NCI-H2081 treated with DMSO at 0.1 percent for 48 hours (cell line): Measurements from ENCODE around the gene RAP1A.
"Not testable (repeated sequence)": the region's sequence is repeated elsewhere in the genome, so short reads cannot be mapped to it uniquely, and the experiment has no call there.

Experiments
- DNase-seq: peaks from one replicate; lab custom pipeline; 2025; lab: John Stamatoyannopoulos, UW

The RAP1A gene

DNA sequence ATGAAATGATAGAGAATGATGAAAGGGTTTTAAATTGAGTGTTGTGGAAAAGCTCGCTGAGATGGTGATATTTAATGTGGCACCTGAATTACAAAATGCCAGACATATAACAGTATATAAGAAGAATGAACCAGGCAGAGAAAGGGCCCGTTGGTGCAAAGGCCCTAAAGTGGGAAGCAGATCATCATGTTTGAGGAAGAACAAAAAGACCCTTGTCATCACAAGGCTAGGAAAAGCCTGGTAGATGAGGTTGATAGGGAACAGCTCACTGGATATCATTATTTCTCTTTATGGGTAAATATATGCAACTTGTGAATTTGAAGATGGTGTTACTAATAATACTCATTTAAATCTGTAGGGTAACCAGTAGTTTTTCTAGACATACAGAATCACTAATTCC is 11.0 kb downstream of the RAP1A start:
- no peak for DNase-seq

DNA sequence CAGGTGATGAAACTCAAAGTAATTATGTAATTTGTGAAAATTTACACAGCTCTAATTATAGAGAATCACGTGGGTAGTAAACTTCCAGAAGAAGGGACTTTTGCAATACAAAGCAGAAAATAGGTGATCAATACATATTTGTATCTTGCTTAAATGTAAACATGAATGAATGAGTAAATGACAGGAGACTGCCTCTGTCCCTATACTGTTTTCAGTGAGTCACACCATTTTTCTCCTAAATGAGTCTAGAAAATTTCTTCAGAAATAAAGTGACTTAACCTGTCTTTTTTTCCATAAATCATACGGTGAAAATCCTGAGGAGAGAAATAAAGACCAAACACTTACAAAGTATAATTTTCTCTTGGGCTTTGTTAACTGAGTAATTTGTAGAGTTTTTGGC is 11.9 kb downstream of the RAP1A start:
- no peak for DNase-seq

DNA sequence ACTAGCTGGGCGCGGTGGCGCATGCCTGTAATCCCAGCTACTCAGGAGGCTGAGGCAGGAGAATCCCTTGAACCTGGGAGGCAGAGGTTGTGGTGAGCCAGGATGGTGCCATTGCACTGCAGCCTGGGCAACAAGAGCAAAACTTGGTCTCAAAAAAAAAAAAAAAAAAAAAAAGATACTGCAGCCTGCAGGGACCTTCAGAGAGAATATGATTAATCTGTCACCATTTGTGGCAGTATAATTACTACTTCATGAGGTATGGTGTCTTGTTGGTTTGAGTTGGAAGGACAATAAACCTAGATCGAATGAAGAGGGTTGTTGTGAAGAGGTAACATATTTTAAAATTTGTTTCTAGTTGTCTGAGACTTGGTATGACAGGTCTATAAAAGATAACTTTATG is 13.2 kb downstream of the RAP1A start:
- not testable (repeated sequence) for DNase-seq

DNA sequence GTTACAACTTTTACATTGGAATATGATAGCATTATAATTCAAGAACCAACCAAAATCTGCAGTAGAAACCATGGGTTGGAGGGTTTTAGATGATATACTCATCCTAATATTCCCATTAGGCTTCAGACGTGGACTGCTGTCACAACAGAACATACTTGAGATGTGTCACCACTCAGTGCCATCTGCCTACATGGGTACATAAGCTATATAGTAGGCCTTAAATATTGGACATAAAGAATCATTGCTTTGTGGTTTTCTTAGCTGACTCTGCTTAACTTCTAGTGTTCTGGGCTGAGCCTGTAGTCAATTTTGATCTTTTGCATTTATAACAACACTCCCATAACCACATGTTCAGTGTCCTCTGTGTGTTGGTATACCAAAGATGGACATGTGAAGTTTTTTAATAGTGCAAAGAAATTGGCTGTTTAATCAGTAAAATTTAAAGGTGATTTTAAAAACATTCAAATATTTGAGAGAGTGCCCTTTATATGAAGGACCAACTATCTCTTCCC is 14.2 kb downstream of the RAP1A start:
- no peak for DNase-seq

DNA sequence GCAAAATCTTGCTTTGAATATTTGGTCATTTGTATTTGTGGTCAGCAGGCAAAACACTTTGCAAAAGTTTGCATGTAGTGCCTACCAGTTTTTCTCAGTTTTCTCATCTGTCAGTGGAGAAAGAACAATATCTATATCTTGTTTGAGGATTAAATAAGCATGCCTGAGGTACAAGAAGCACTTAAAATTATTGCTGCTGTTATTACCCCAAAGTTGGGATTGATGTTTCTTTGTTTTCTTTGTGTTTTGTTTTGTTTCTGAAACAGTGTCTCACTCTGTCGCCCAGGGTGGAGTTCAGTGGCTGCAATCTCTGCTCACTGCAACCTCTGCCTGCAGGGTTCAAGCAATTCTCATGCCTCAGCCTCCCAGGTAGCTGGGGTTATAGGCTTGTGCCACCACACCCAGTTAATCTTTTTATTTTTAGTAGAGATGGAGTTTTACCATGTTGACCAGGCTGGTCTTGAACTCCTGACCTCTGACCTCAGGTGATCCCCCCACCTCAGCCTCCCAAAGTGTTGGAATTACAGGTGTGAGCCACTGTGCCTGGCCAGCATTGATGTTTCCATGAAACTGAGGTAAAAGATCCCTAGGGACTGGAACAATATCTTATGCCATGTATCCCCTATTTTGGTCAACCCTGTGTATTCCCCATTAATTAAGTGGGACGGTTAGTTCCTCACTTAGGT is 15.9 kb downstream of the RAP1A start:
- no peak for DNase-seq

DNA sequence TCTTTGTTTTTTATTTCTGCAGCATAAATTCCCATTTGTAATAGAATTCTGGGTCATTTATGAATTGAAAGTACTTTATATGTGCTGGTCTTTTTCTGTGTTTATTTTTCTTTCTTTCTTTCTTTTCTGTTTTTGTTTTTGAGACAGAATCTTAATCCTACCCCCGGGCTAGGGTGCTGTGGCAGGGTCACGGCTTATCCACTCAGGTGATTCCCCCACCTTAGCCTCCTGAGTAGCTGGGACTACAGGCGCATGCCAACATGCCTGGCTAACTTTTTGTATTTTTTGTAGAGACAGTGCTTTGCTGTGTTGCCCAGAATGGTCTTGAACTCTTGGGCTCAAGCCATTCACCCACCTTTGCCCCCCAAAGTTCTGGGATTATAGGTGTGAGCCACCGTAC is 18.7 kb downstream of the RAP1A start:
- DNase-seq, result no peak

DNA sequence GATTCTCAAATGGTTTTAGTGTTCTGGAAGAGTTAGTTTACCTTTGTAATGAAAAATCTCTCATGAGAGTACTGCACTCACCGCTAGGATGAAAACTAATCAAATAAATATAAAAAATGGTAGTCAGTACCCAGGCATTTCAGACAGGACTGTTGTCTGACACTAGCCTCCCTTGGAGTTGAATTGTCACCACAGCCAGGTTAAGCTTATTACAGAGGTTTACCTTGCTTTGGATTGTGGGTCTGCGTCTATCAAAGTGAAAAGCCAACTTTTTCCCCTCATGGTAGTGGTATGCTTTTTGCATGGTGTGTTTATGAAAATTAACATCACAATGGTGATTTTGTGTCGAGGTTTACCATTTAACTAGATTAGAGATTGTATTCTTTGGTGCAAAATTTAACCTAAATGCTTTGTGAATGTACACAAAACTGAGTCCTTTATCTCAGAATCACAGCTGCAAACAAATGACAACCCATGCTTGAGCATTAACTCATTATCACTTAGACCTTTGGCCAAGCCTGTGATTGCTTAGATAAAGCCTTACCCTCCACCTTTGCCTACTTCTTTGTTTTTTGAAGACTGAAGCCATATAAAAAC is 20.1 kb downstream of the RAP1A start:
- no peak for DNase-seq

DNA sequence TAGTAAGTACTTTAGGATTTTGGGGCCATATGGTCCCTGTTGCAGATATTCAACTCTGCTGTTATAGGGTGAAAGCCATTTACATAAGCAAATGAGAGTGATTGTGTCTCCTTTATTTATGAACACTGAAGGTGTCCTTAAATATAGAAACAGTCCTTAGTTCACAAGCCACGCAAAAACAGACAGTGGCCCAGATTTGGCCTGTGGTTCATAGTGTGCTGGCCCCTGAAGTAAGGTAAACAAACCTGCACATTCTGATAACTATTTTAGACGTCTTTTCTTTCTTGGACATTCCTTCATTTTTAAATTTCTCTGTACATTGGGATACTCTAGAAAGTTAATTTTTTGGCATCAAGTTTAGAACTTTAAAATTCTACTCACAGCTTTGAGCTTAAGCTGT is 23.5 kb downstream of the RAP1A start:
- DNase-seq, result no peak

DNA sequence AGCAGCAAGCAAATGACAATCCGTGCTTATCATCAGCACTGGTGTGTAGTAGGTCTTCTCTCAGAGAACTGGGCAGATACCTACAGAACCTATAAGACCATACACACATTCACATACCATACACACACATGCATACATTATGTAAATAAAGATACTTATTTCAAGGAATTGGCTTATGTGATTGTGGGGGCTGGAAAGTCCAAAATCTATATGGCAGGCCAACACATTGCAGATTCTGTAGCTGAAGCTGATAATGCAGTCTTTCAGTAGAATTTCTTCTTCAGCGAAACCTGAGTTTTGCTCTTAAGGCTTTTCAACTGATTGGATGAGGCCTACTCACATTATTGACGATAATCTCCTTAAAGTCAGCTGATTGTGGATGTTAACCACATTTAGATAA is 24.1 kb downstream of the RAP1A start:
- no peak for DNase-seq

DNA sequence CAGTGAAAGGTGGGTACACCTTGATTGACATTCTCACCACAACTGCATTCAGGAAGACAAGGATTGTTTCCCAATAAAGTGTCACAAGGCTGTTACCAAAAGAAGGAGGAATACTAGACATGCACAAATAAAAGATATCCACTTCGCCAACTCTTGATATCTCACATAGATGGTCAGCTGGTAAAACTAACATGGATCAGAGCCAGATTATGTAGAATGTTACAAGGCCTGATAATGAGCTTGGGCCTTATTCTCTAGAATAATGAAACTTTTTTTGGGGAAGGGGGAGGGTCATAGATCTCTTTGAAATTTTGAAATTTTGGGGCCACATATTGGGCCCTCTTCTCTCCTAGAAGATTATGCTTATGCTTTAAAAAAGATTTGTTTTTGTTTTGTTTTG is 24.9 kb downstream of the RAP1A start:
- DNase-seq, result no peak

DNA sequence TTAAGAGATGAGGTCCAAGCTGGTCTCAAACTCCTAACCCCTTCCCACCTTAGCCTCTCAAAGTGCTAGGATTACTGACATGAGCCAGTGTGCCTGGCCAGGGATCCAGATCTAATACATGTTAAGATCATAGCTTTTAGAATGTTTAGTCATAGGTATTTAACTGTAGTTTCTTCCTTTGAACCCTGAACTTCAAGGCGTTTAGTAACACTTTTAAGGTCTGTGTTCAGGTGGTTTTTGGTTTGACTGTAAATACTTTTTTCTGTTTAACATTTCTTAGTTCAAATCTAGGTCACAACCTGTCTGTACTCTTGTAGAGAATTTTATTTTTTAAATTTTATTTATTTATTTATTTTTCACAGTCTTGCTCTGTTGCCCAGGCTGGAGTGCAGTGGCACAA is 28.1 kb downstream of the RAP1A start:
- DNase-seq, result no peak

DNA sequence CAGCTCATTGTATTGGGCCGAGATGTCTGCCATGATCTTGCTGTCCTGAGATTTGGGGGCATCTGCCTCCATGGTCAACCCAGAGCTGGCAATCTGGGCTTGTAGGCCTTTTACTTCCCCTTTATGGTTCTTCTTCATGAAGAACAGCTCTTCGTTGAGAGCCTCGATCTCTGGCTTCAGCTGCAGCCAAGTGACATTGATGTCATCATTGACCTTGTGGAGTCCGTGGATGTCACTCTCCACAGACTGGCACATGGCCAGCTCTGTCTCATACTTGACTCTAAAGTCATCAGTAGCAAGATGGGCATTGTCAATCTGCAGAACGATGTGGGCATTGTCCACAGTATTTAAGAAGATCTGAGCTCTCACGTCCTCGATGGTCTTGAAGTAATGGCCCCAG is 29.2 kb downstream of the RAP1A start:
- DNase-seq, result no peak

DNA sequence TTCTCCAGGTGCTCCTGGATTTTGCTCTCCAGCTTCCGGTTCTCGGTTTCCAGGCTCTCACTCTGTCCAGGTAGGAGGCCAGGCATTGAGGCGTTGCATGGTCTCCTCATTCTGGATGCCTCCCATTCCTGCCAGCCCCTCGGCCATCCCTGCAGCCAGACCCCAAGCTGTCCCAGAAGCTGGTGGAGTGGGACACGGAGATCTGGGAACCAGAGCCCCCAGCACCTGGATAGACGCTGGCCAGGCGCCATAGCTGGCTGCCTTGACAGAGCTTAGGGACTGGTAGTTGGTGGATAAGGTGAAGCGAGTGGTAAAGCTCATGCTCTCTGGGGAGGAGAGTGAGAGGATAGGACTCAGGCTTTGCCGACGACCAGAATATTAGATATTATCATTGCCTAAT is 29.6 kb downstream of the RAP1A start:
- DNase-seq, result no peak

DNA sequence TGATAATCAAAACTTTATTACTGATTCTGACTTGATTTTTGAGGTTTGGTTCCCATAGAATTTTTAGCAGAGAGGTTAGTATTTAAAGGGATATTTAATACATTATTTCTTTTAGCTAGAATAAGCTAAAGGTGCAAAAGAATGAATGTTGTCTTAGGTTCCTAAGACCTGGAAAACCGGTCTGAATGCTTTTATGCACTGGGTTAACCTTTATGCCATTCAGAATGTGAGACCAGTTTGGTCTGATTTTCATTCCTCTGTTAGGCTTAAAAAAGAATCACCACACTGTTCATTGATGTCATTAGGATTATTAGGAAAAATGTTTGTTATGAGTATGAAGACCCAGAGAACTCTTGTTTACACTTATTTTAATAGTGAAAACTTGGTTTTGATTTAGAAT is 30.1 kb downstream of the RAP1A start:
- DNase-seq, result no peak

DNA sequence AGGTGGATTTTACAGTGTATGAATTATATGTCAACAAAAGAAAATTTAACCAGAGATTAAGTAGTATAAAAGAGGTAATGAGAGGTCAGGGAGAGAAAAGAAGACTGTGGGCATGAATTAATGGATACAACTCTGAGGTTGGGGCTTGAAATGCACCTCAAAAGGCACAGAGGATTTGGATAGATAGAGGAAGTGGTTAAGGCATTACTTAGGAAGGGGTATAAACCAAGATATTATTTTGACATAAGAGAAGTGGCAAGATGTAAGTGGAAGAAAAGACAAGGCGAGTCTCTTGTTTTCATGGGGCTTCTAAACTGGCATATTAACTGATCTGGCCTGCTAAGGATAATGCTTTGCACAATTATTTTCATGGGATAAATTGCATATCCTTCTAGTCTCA is 34.1 kb downstream of the RAP1A start:
- DNase-seq, result no peak

DNA sequence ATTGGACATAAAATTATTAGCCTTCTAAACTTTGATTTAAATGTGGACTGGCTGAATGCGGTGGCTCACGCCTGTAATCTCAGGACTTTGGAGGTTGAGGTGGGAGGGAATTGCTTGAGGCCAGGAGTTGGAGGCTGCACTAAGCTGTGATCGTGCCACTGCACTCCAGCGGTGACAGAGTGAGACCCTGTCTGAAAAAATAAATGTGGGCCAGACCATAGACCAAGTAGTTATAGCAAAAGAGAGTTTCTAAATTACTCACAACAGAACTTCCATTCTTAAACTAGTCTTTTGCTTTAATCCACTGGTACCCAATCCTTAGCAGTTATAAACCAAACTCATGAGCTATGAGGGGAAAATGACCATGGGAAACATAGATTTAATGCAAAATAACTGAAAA is 35.2 kb downstream of the RAP1A start:
- no peak for DNase-seq

DNA sequence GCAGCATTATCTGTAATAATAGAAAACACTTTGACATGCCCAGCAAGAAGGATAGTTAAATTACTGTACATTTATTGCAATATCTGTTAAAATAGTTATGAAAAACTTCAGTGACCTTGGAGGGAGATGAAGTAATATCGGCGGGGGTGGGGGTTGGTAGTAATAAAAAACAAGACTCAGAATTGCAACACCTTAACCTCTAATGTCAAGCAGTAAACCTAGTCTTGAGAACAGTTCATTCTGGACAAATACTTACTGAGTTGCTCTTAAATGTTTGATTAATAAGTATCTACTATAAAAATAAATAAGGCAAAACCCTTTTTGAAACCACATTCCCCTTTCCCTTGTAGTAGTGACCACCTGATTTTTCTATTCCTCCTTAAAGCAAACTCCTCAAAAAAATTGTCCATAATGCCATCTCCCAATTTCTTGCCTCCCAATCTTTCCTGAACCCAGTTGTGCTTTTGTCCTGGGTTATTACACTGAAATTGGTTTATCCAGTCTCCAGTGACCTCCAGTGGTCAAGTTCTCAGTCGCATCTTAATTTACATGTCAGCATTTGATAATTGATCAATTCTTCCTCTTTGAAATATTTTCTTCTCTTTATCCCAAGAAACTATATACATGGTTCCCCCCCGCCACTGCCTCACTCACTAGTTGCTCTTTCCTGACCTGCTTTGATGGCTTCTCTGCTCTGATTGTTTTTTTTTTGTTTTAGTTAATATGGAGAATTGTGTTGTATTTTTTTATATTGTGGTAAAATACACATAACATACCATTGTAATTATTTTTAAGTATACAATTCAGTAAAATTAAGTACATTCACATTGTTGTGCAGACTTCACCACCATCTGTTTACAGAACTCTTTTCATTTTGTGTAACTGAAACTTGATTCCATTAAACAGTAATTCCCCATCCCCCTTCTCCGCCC is 36.8 kb downstream of the RAP1A start:
- no peak for DNase-seq

DNA sequence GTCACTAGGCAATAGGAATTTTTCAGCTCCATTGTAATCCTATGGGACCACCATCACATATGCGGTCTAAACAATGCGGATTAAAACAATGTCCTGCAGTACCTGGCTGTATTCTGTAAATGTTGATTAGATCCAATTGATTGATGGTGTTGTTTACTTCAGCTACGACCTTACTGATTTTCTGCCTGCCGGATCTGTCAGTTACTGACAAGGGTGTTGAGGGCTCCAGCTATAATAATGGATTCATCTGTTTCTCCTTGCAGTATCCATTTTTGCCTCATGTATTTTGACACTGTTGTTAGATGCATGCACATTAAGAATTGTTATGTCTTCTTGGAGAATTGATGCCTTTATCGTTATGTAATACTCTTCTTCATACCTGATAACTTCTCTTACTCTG is 39.0 kb downstream of the RAP1A start:
- DNase-seq, result no peak

DNA sequence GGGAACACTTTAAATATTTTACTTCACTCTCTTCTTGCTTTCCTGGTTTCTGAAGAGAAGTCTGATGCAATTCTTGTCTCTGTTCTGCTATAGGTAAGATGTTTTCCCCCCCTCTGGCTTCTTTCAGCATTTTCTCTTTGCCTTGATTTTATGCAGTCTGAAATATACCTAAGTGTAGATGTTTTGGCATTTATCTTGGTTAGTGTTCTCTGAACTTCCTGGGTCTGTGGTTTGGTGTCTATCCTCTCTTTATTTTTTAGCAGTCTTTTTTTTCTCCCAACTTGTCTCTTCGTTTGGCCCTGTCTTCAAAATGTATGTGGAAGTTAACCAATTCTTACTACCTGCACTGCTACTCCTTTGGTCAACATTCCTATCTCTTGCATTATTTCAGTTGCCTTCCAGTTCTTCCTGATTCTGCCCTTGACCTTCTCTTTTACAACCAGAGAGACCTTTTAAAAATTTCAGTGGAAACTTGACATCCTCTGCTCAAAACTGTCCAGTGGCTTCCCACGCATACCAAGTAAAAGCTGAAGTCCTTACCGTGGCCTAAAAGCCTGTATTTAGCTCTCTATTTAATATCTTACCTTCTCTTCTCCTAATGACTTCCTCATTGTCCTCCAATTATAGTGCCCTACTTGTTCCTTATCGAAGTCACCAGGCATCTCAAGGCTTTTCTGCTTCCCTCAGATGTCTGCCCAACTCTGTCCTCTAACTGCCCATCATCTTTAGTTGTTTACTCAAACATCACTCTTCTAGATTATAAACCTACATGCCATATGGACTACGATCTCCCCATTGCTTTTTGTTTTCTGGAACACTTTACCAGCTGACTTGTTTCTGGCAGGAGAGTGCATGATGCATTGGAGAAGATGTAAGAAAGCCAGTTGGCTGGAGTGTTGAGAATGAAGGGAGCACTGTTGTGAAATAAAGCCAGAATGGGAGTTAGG is 40.9 kb downstream of the RAP1A start:
- no peak for DNase-seq

DNA sequence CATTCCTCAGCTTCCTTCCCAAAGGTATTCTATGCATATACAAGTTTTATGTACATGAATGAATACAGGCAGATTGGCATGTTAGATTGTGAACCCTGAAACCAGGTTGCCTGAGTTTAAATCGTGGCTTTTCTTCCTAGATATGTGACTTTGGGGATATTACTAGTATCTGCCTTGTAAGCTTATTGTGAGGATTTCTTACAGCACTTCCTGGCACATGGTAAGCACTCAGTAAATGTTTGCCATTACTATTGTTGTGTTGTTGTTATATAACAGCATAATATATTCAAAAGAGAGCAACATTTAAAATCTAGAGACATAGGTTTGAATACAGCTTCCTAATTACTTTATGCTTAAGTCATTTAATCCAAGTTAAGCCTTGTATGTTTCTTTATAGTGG is 45.1 kb downstream of the RAP1A start:
- no peak for DNase-seq

DNA sequence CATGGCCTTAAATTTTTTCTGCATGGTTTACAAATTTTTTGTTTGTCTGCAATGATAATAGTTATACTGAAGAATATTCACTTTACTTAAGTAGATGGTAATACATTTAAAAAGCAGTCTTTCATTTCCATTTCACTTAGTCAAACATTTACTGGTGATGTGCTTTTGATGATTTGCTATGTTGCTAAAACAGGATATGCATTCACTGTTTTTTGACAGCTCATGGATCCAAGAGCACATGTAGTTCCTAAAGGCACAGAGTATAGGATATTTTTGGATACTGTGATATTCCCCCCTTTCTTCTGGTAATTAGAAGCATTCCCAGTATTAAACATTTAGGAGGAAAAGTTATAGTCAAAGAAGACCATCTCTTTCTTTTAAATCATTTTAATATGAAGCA is 45.9 kb downstream of the RAP1A start:
- DNase-seq, result no peak

DNA sequence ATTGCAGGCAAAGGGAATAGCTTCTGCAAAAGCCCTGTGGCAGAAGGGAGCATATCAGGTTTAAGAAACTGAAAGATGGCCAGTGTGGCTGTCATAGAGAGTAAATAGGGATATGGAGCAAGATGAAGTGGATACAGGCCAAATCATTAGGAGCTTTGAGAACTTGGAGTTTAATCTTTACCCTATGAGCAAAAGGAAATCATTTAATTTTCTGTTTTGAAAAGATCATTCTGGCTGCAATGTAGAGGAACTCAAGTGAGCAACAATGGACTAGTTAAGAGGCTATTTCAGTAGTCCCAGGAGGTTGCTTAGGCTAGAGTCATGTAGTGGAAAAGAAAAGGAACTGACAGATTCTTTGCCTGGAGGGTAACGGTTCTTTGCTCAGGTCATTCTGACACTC is 47.2 kb downstream of the RAP1A start:
- no peak for DNase-seq
